ENCODE results near the gene DCAKD.

DCAKD gene

DNA sequence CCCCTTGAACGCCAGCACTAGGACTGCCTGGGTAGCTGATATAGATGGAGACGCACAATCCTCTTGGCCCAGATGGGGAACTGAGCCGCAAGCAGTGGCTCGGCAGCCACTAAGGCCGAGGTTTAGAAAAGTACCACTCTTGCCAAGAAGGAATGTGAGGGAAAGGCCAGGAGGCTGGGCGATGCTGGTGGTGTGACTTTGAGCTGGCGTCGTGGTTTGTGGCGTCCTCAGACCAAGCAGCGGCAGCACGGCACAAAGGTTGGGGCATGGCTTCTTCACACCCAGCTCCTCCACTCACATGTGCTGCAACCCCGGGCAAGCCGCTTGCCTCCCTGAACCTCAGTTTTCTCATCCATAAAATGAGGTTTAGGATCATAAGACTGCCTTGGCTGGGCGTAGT, 15.6 kb downstream of the DCAKD start:
- TF ChIP-seq, protein P1, sequence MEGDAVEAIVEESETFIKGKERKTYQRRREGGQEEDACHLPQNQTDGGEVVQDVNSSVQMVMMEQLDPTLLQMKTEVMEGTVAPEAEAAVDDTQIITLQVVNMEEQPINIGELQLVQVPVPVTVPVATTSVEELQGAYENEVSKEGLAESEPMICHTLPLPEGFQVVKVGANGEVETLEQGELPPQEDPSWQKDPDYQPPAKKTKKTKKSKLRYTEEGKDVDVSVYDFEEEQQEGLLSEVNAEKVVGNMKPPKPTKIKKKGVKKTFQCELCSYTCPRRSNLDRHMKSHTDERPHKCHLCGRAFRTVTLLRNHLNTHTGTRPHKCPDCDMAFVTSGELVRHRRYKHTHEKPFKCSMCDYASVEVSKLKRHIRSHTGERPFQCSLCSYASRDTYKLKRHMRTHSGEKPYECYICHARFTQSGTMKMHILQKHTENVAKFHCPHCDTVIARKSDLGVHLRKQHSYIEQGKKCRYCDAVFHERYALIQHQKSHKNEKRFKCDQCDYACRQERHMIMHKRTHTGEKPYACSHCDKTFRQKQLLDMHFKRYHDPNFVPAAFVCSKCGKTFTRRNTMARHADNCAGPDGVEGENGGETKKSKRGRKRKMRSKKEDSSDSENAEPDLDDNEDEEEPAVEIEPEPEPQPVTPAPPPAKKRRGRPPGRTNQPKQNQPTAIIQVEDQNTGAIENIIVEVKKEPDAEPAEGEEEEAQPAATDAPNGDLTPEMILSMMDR (conservative IDR thresholded peaks at IDR 0.05): no peak
- no peak overlapping the region for H3K27ac ChIP-seq

DNA sequence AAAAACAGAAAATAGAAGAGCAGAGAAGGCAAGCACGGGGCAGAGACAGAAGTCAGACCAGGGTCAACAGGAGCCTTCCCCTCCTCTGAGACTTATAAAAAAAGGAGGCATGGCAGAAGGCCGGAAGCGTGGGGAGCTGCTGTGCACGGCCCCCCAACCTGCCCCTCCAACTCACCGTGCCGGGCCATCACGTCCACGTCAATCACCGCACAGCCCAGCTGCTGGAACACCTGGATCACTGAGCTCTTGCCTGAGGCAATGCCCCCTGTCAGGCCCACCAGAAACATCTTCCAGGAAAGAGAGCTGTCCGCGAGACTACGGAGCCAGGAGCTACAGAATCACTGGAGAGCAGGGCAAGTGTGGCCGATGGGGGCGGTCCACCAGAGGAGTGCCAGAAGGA, 16.8 kb downstream of the DCAKD start:
- no peak overlapping the region for H3K27ac ChIP-seq
- TF ChIP-seq, protein P1 (conservative IDR thresholded peaks at IDR 0.05): no peak
- TF ChIP-seq ZFX (IDR thresholded peaks at IDR 0.05): no peak

DNA sequence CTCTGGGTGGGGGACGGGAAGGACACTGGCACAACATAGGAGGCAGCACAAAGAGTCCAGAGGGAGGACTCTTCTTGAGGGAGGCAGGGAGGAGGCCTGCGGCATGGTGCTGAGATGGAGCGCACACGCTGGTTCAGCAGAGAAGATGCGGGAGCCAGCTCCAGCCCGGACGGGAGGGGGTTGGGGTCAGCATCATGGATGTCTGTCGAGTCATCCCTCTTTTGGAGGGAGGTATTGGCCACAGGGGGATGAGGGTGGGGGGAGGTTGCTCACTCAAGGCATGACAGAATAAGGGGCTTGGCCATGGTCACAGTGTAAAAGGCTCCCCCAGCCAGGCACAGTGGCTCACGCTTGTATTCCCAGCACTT, 19.3 kb downstream of the DCAKD start:
- TF ChIP-seq ZFX (IDR thresholded peaks at IDR 0.05): no peak
- TF ChIP-seq, protein P1 (conservative IDR thresholded peaks at IDR 0.05): no peak
- no peak overlapping the region for H3K27ac ChIP-seq

DNA sequence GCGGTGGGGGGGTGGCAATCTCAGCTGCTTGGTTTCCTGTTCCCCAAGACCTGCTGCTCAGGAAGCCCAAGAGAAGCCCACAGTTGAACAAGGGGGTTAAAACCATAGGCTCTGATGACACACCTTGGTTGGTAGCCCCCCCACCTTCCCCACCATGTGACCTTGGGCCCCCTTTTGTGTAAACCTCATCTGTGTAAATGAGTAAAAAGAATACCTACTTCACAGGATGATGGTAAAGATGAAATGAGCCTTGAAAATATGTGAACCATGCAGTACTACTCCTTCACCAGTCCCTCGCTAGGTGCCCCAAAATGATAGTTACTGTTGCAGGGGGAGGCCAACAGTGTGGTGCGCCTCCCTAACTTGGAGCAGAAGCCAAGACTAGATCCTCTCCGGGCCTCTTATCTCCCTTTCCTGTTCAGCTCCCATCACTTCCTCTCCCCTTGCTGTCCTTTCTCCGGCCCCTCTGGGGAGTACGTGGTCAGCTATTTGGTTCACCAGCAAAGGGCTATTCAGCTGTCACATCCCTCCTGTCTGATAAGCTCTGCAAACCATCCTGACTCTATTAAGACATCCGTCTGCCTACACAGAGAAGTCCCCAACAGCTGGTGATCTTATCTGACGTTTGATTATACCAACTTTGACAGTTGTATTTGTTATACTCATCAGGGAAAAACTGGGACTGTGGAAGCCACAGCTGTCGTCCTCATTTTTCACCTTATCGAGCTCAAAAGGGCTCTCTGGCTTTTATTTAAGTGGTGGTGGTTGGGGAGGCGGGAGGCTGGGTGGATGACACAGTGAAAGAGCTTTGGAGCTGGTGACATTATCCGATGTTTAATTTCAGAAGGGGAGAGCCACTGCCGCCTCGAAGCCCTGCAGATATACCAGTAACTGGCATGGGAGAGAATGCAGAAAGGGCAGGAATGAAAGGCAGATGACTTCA, 19.9 kb downstream of the DCAKD start:
- TF ChIP-seq, protein P1 (conservative IDR thresholded peaks at IDR 0.05): no peak
- TF ChIP-seq ZFX (IDR thresholded peaks at IDR 0.05): no peak
- H3K27ac ChIP-seq: no peak overlapping the region

DNA sequence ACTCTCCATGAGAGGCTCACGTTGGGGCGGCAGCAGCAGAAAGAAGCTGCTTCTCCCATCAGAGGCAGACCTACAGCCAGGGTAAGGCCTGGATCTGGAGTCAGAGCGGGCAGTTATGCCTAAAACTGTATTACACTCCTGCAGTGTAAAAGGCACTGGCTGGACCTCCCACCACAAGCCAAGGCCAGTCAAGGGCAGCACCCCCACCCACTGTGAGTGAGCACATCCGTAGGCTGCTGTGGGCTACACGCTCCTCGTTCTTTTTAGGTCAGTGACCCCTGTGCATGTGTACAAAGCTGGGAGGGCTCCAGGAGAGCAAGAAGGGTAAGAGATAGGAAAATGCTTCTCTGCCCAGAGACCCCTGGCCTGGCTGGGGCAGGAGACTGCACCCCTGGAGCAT, 20.7 kb downstream of the DCAKD start:
- TF ChIP-seq, protein P1 (conservative IDR thresholded peaks at IDR 0.05): no peak
- no peak for TF ChIP-seq ZFX (IDR thresholded peaks at IDR 0.05)
- H3K27ac ChIP-seq: no peak overlapping the region

DNA sequence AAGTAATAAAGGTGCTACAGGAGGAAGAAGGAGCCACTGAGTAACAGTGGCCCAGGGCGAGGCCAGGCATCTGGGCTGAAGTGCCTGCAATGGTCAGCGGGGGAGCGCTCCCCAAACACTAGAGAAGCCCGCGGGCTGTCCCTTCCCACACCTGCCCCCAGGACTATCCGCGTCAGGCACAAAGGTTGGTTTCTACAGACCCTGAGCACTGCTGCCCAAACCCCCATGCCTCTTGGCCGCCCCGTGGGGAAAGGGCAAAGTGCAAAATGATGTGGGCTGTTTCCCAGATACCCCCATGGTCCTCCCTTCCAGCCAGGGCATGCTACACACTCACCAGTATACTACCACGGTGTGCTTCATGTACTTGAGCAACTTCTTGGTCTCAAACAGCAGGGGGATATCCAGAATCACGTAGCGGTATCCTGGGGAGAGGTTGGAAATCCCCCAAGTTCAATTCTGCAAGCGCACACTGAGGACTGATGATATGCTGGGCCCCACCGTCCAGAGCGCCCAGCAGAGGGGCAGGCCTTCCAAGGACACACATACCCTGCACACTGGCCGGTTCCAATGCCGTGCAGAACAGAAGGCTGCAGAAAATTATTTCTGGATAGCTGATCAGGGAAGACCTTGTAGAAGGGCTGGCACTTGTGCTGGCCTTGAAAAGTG, 21.5 kb downstream of the DCAKD start:
- H3K27ac ChIP-seq: no peak overlapping the region
- no peak for TF ChIP-seq ZFX (IDR thresholded peaks at IDR 0.05)
- TF ChIP-seq, protein P1 (conservative IDR thresholded peaks at IDR 0.05): no peak

DNA sequence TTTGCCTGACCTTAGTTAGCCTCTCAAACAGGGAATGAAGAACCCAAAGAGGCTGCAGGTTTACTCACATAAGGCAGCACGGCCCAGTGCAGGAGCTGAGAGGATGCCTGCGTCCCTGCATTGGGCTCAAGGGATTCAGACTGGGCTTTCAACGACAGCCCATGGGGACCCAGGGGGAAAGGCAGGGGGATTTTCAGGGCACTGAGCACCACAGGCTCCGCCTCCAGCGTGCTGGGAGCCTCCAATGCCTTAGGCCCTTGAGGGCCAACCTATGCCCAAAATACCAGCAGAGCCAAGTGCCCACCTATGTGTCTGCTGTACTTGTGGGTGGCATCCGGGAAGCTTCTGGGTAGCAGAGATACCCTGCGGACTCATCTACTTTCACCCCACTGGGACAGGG, 22.3 kb downstream of the DCAKD start:
- H3K27ac ChIP-seq: no peak overlapping the region
- TF ChIP-seq, protein P1 (conservative IDR thresholded peaks at IDR 0.05): no peak
- no peak for TF ChIP-seq ZFX (IDR thresholded peaks at IDR 0.05)

Measured in C4-2B (cell line).